RWPE1 (cell line): Measurements from ENCODE around the gene ITIH3.

Experiments used
- CTCF ChIA-PET: fragments of 350-600 bp; sonication (Branson Sonifier 250); formaldehyde crosslinking; extraction: SDS; loops from one replicate; lab custom pipeline; 2021; lab: Yijun Ruan, JAX
- POLR2A ChIA-PET: fragments of 400-600 bp; formaldehyde crosslinking; extraction: SDS; loops from one replicate; lab custom pipeline; 2020; ENCODE audit warnings: antibody characterized with exemption; ENCODE audit not compliant: low non-redundant PET; lab: Yijun Ruan, JAX
- DNase-seq: peaks from one replicate; pipeline ENCODE4 v3.0.0; 2012; ENCODE audit warnings: low spot score
- H3K27ac ChIP-seq: fragments of 450-650 bp; 2 replicates; pipeline ENCODE4 v1.5.1; 2017
- TF ChIP-seq, protein P1 (sequence below): fragments of 450-650 bp; conservative IDR thresholded peaks from 2 replicates; pipeline ENCODE4 v1.5.1; 2017; ENCODE audit warnings: low read depth, mild to moderate bottlenecking

Gene ITIH3

DNA sequence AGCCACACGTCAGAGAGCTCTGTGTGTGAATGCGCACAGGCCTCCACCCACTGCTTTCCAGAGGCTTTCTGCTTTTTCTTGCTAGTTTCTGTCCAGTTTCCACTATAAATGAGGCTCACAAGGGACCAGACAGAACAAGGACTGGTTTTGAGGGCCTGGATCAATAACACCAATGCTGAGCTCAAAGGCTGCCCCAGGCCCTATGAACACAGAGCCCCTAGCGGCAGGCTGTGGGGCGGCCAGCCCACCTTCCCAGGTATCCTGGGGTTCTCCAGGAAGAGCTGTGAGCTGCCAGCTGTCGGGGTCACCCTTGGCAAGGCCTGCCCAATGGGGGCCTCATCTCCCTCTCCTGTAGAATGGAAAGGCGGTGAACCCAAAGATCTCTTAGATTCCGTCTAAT lies 2.2 kb upstream of the ITIH3 start:
- DNase-seq, result no peak
- TF ChIP-seq, protein P1, sequence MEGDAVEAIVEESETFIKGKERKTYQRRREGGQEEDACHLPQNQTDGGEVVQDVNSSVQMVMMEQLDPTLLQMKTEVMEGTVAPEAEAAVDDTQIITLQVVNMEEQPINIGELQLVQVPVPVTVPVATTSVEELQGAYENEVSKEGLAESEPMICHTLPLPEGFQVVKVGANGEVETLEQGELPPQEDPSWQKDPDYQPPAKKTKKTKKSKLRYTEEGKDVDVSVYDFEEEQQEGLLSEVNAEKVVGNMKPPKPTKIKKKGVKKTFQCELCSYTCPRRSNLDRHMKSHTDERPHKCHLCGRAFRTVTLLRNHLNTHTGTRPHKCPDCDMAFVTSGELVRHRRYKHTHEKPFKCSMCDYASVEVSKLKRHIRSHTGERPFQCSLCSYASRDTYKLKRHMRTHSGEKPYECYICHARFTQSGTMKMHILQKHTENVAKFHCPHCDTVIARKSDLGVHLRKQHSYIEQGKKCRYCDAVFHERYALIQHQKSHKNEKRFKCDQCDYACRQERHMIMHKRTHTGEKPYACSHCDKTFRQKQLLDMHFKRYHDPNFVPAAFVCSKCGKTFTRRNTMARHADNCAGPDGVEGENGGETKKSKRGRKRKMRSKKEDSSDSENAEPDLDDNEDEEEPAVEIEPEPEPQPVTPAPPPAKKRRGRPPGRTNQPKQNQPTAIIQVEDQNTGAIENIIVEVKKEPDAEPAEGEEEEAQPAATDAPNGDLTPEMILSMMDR, result no peak
- ChIA-PET POLR2A (interaction anchor here (0.6 kb wide), 1 partner anchor 28 kb away, joined by 3 read pairs; no protein-coding TSS in a partner anchor), CTCF (interaction anchor here (0.6 kb wide), 1 partner anchor 283 kb away, joined by 6 read pairs; no protein-coding TSS in a partner anchor)
- no peak overlapping the region for H3K27ac ChIP-seq

DNA sequence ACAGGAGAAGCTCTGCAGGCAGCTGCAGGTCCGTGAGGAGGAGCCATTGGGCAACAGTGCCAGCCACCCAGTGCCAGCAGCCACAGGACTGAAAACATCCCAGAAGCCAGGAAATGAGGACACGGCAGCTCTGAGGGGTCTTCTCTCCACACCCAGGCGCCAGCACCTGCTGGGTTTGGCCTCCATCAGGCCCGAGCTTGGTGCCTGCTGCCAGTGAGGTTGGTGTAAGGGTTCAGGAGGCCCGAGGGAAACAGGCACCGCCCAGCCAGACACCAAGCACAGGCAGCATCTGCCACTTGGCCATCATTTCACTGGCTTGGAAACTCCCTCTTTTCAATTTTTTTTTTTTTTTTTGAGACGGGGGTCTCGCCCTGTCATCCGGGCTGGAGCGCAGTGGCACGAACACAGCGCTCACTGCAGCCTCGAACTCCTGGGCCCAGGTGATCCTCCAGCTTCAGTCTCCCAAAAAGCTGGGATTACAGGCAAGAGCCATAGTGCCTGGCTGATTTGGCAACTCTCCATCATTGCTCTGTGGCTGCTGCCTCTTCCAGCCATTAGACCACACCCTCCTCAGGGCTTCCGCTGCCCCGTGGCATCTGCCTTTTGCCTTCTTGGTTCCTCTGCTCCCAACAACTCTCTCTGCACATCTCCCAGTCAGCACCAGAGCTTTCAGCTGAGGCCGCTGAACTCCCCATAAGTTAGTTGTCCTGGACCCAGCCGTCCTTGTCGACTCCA lies 1.5 kb upstream of the ITIH3 start:
- ChIA-PET CTCF (no interaction called here), POLR2A (no interaction called here)
- DNase-seq, result no peak
- TF ChIP-seq, protein P1, result no peak
- H3K27ac ChIP-seq, result no peak overlapping the region

DNA sequence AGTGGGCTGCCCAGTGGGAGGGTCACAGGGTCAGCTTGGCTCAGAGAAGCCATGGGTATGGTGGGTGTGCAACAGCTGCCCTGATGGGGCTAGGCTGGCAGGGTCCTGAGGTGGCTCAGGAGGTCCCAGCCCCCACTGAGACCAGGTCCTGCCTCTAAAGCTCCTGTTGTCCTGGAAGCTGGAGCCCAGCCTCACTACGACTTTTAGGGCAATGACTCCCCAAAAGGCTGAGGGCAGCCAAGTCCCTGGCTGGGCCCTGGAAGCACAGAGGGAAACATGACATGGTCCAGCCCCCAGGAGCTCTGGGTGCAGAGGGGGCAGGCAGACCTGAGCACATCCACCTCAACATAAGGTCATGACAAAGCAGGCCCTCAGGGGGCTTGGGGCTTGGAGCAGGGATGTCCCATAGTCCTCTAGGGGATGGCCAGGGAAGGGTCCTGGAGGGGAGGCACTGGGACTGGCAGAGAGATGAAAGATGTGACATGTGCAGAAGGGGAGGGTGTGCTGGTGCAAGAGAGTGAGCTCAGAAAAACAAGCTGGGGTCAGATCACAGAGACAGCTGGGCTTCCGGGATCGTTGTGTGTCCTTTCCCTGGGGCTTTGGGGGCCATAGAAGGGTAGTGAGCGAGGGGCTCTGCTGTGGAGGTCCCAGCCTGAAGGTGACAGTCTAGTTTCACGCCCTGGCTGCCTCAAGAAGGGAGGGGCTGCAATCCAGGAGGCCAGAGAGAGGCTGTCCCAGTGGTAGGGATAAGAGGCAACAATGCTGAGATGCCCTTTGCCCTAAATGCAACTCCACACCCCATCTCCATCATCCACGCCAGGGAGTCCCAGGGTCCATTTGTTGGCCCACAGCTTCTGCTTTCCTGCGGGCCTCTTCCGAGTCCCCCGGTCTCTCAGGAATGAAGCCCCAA lies 639 bp upstream of the ITIH3 start:
- no peak overlapping the region for H3K27ac ChIP-seq
- TF ChIP-seq, protein P1, result no peak
- CTCF ChIA-PET, result no interaction called here
- POLR2A ChIA-PET, result no interaction called here
- DNase-seq, result no peak

DNA sequence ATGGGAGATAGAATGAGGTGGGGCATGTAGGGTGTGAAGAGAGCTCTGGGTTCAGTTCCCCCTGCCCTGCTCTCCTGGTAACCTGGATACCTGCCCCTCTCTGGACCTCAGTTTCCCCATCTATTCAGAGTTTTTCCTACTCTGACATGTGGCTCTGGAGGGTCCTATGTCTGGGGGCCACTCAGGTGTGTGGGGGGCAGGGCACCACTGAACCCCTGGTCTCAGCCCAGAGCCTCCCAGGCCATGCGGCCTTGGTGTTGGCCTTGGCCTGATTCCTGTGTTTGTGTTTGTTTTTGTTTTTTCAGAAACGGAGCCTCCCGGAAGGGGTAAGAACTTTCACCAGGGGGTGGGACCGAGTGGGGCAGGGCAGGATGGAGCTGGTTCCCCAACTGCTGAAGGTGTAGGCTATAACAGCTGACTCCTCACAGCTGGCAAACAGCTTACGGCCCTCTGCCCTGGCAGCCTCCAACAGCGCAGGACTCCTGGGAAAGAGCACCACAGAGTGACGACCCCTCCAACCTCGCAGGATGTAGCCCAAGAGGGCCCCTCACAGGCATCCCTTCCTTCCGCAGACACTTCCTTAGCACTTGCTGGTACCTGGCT lies 803 bp downstream of the ITIH3 start:
- H3K27ac ChIP-seq, result no peak overlapping the region
- ChIA-PET POLR2A (interaction anchor here (0.6 kb wide), 1 partner anchor 251 kb away, joined by 4 read pairs; the partner anchor contains the start of gene SFMBT1), CTCF (interaction anchor here (0.7 kb wide), 1 partner anchor 215 kb away, joined by 3 read pairs; no protein-coding TSS in a partner anchor)
- TF ChIP-seq, protein P1, result no peak
- DNase-seq, result no peak

DNA sequence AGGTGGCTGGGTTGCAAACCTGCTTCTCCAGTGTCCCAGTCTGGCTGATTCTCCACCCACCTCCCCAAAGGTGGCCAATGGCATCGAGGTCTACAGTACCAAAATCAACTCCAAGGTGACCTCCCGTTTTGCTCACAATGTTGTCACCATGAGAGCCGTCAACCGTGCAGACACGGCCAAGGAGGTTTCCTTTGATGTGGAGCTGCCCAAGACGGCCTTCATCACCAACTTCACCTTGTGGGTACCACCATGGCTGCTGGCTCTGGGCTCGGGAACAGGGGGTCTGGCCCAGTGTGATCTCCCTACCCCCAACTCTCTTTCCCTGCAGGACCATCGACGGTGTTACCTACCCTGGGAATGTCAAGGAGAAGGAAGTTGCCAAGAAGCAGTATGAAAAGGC lies 1.8 kb downstream of the ITIH3 start:
- H3K27ac ChIP-seq, result no peak overlapping the region
- CTCF ChIA-PET, result interaction anchor here (0.7 kb wide), 1 partner anchor 214 kb away, joined by 3 read pairs; no protein-coding TSS in a partner anchor
- DNase-seq, result no peak
- POLR2A ChIA-PET, result no interaction called here
- TF ChIP-seq, protein P1, result no peak

DNA sequence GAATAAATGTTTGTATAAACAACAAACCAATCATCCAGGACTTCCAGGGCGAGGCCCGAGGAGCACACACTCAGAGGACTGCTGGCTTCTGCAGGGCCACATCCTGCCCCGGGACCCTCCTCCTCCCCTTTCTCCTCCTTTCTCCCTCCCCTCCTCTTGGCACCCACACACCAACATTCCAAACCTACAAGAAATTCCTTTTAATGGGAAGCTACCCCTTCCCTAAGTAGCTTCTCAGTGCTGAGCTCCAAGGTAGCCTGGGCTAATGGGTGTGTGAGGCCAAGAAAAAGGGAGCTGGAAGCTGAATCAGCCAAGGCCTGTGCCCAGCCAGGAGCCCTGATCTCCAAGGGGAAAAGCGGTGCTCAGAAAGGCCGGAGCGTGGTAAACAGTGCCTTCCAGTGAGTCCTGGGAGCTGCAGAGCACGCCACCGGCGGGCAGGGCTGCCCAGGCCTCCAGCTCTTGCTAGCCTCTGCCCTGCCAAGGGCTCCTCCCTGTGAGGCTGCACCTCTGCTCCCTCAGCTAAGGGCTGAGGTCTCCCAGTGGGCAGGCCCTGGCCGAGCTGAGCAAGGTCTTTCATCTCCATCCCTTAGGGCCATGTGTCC lies 3.9 kb downstream of the ITIH3 start:
- TF ChIP-seq, protein P1, result no peak
- POLR2A ChIA-PET, result no interaction called here
- peak overlapping the region; percentile 7; the same call in 1 of the 2 replicates for H3K27ac ChIP-seq
- no peak for DNase-seq
- CTCF ChIA-PET, result interaction anchor here (0.7 kb wide), 2 partner anchors 23 to 30 kb away, joined by 3 to 6 read pairs; no protein-coding TSS in a partner anchor
